ENCODE results near the gene RASIP1. TPM values are rescaled to one million over a fixed set of nuclear protein-coding genes. Genes with fewer than 3 reads are reported as not detected.
"Not testable (repeated sequence)": the region's sequence is repeated elsewhere in the genome, so short reads cannot be mapped to it uniquely, and the experiment has no call there.

The RASIP1 gene
- total RNA-seq, 1 donor from 2014 or later: 0.07 TPM

- H3K27me3 Mint-ChIP-seq: peaks cover 16% of the 10 kb centered on the region
- H3K36me3 Mint-ChIP-seq (ENCODE audit: low read depth): peaks cover 3% of the 10 kb centered on the region
- ATAC-seq (ENCODE audit: low read depth) (no peak), DNase-seq (no peak)
- POLR2A ChIA-PET: interaction anchor here (0.5 kb wide), 1 partner anchor 497 kb away, joined by 3 read pairs; no protein-coding TSS in a partner anchor
- CTCF ChIA-PET: no interaction called here
- H3K4me1 Mint-ChIP-seq: peaks cover 9% of the 10 kb centered on the region
- H3K4me3 Mint-ChIP-seq: no peak overlapping the region
- no peak overlapping the region for H3K27ac Mint-ChIP-seq
- no peaks in the 10 kb centered on the region for H3K9me3 Mint-ChIP-seq
- no peak for TF ChIP-seq CTCF (IDR thresholded peaks at IDR 0.05)
- intact Hi-C loops (cut with micrococcal nuclease): no loop called here
Measured at GRCh38 chr19:48698046-48698445, 42.4 kb downstream of the RASIP1 start.

- H3K9me3 Mint-ChIP-seq: no peaks in the 10 kb centered on the region
- ATAC-seq (ENCODE audit: low read depth) (peak; percentile 28), DNase-seq (no peak)
- TF ChIP-seq CTCF (IDR thresholded peaks at IDR 0.05): no peak
- H3K27me3 Mint-ChIP-seq: peaks cover 16% of the 10 kb centered on the region
- H3K36me3 Mint-ChIP-seq (ENCODE audit: low read depth): no peaks in the 10 kb centered on the region
- POLR2A ChIA-PET: no interaction called here
- peak overlapping the region; percentile 72 for H3K4me3 Mint-ChIP-seq
- H3K4me1 Mint-ChIP-seq: peaks cover 9% of the 10 kb centered on the region
- CTCF ChIA-PET: no interaction called here
- intact Hi-C loops (cut with micrococcal nuclease): no loop called here
- H3K27ac Mint-ChIP-seq: no peak overlapping the region
Measured at GRCh38 chr19:48696353-48697010, 43.9 kb downstream of the RASIP1 start.

- ATAC-seq (ENCODE audit: low read depth): no peak
Measured at GRCh38 chr19:48695743-48696352, 44.6 kb downstream of the RASIP1 start, which contains the start of gene FUT2. TSS of gene FUT2 (plus strand) at chr19:48695971. CDS start at chr19:48702957, 6,986 bp downstream.

GRCh38 chr19:48693629-48694028 lies 46.8 kb downstream of the RASIP1 start:
- H3K27ac Mint-ChIP-seq; H3K36me3 Mint-ChIP-seq (ENCODE audit: low read depth); ATAC-seq (ENCODE audit: low read depth); H3K4me1 Mint-ChIP-seq; H3K9me3 Mint-ChIP-seq; CTCF ChIA-PET; POLR2A ChIA-PET; DNase-seq; intact Hi-C loops (cut with micrococcal nuclease); H3K4me3 Mint-ChIP-seq: not testable (repeated sequence)
- H3K27me3 Mint-ChIP-seq: peaks cover 15% of the 10 kb centered on the region

More at GRCh38 chr19:48695743-48696352, 44.6 kb downstream of the RASIP1 start, which contains the start of gene FUT2:
- peaks cover 9% of the 10 kb centered on the region for H3K4me1 Mint-ChIP-seq
- H3K27me3 Mint-ChIP-seq: peaks cover 16% of the 10 kb centered on the region
- no peak within 1 kb of the TSS for H3K27ac Mint-ChIP-seq
- H3K4me3 Mint-ChIP-seq: peak within 1 kb of the TSS; percentile 72
- H3K9me3 Mint-ChIP-seq: no peaks in the 10 kb centered on the region
- H3K36me3 Mint-ChIP-seq (ENCODE audit: low read depth): no peaks in the 10 kb centered on the region
- CTCF ChIA-PET: no interaction called here
- TF ChIP-seq CTCF (IDR thresholded peaks at IDR 0.05): no peak
- intact Hi-C loops (cut with micrococcal nuclease): no loop called here
- POLR2A ChIA-PET: no interaction called here
- no peak for DNase-seq

GRCh38 chr19:48689449-48689848 lies 51.0 kb downstream of the RASIP1 start:
- ChIA-PET CTCF (no interaction called here), POLR2A (no interaction called here)
- Mint-ChIP-seq H3K36me3 (ENCODE audit: low read depth) (no peaks in the 10 kb centered on the region), H3K27ac (no peak overlapping the region), H3K9me3 (no peaks in the 10 kb centered on the region), H3K4me3 (no peak overlapping the region), H3K27me3 (no peaks in the 10 kb centered on the region), H3K4me1 (no peaks in the 10 kb centered on the region)
- ATAC-seq (ENCODE audit: low read depth) (no peak), DNase-seq (no peak)
- intact Hi-C loops (cut with micrococcal nuclease): no loop called here
- no peak for TF ChIP-seq CTCF (IDR thresholded peaks at IDR 0.05)

Data from activated B cell treated with CpG ODN at 0.5 μM for 24 hours (primary cell).